ENCODE data around the gene JPH4.
A peak's percentile ranks its signal among the peaks of the same experiment; 100 is the strongest.

JPH4 gene

DNA sequence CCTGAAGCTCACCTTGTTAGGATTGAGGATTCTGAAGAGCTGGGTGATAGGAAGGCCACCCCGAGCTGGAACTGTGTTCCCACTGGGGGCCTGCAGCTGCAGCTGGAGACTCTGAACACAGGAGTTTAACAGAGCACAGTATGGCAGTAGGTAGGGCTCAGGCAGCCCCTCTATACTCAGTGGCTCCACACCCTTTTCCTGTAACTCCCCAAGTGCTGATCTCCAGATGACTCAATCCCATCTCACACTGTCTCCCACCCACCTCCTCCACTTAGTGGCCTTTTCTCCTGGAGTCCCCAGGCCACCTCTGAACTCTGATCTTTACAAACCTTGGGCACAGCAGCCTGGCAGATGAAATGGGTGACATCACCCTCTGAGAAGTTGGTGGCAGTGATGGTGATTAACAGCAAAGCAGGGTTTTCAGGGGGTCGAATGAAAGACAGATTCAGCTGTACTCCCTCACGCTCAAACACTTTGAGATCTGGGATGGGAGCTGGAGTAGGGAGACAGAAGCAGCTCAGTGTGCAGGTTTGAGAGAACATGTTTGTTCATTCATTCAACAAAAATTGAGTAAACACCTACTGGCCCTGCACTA is 18.6 kb downstream of the JPH4 start:
- H3K27ac ChIP-seq: no peak overlapping the region
- TF ChIP-seq, protein P1, sequence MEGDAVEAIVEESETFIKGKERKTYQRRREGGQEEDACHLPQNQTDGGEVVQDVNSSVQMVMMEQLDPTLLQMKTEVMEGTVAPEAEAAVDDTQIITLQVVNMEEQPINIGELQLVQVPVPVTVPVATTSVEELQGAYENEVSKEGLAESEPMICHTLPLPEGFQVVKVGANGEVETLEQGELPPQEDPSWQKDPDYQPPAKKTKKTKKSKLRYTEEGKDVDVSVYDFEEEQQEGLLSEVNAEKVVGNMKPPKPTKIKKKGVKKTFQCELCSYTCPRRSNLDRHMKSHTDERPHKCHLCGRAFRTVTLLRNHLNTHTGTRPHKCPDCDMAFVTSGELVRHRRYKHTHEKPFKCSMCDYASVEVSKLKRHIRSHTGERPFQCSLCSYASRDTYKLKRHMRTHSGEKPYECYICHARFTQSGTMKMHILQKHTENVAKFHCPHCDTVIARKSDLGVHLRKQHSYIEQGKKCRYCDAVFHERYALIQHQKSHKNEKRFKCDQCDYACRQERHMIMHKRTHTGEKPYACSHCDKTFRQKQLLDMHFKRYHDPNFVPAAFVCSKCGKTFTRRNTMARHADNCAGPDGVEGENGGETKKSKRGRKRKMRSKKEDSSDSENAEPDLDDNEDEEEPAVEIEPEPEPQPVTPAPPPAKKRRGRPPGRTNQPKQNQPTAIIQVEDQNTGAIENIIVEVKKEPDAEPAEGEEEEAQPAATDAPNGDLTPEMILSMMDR (conservative IDR thresholded peaks at IDR 0.05): no peak

DNA sequence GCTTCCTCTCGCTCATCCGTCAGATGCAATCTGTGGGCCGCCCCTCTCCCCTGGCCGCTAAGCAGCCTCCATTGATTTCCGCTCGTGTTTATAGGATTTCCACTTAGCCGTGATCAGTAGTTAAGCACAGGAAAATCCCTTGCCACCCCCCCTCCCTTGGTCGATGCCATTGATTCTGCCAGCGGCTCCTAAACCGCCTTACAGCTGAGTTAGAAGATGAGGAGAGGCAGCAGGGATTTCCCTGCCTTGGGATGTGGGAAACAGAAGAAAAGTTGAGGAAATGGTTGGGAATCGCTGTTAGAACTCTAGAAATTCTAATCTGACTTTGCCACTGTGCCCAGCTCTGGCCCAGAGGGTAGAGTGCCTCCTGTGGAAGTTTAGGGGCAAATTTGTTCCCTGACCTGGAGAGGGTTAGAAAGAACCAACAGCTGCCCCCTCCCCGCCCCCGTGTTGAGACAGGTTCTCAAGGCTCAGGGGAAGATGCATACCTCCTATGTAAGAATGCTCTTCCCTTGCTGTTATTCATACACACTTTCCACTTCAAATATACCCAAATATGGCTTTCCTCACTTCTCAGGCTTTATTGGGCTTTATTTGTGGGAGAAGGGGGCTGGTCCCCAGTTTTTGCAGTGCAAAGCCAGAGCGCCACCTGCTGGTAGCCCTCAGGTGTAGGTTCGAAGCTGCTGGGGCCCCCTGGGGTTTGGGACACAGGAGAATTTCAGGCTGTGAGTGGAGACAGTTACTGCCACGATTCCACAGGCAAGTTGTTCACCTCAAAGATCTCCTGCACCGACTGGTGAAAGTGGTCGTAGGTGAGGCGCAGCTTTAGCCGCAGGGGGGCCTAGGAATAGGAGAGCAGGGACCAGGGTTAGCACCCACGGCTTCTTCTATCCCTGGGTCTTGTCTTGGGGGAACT is 19.3 kb downstream of the JPH4 start:
- H3K27ac ChIP-seq: no peak overlapping the region
- TF ChIP-seq, protein P1 (conservative IDR thresholded peaks at IDR 0.05): peak; percentile 89

DNA sequence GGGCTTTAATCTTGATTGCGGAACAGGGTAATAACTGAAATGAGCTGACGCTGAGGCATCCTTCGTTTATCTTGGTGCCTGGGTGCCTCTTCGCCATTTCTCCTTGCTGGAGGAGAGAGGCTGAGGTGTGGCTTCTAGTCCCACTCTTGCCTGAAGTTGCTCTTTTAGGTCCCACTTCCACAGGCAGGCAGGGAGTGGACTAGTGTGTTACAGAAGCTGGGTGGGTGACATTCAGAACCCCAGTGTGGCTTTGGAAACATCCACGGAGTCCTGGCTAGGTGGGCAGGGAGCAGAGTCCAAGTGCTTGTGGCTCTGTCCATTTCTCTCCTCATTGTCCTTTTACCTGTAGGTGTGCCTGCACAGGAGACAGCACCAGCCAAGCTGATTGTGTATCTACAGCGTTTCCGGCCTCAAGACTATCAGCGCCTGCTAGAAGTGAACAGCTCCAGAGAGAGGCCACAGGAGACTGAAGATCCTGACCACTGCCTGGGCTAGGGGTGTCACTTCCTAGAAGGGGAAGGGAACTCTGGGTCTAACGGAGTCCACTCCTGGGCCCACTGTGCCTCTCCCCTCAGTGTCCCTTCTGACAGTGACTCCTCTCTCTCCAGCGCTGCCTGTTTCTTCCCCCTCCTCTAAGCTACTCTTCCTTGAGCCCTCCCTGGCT is 20.1 kb downstream of the JPH4 start:
- TF ChIP-seq, protein P1 (conservative IDR thresholded peaks at IDR 0.05): no peak
- peak overlapping the region; percentile 93; the same call in 1 of the 2 replicates for H3K27ac ChIP-seq

DNA sequence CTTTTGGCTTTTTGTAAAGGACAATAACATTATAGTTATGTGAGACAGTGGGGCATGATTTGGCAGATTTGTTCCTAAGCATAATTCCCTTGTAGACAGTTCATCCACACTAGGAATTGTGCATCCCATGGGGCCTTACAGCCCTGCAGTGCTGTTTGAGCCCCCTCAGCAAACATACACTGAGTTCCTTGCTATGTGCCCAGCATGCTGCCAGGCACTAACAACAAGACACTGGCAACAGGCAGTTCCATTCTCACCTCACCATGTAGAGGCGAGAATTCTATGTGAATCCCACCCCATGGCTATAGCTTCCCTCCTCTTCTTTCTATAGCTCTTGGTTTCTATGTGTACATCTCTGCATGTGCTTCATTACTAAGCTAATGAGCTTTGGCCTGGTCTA is 20.6 kb downstream of the JPH4 start:
- TF ChIP-seq, protein P1 (conservative IDR thresholded peaks at IDR 0.05): no peak
- H3K27ac ChIP-seq: peak overlapping the region; percentile 93; the same call in 1 of the 2 replicates

DNA sequence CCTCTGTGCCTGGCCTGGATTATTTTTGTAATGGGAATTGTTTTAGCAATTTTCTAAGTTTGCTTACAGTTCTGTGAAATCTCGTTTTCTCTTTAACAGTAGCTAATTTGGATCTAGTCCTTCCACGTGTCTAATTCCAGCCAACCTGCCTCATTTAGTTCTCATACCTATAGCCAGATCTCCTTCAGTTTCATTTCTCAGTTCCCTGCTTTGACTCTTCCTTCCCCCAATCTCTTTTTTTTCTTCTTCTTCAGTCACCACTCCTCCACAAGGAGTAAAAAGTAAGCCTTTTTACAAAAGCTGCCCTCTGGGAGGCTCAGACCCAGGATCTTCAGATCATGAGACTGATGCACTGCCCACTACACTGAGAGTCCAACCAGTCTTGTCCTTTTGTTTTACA is 21.1 kb downstream of the JPH4 start:
- peak overlapping the region; percentile 93 for H3K27ac ChIP-seq

DNA sequence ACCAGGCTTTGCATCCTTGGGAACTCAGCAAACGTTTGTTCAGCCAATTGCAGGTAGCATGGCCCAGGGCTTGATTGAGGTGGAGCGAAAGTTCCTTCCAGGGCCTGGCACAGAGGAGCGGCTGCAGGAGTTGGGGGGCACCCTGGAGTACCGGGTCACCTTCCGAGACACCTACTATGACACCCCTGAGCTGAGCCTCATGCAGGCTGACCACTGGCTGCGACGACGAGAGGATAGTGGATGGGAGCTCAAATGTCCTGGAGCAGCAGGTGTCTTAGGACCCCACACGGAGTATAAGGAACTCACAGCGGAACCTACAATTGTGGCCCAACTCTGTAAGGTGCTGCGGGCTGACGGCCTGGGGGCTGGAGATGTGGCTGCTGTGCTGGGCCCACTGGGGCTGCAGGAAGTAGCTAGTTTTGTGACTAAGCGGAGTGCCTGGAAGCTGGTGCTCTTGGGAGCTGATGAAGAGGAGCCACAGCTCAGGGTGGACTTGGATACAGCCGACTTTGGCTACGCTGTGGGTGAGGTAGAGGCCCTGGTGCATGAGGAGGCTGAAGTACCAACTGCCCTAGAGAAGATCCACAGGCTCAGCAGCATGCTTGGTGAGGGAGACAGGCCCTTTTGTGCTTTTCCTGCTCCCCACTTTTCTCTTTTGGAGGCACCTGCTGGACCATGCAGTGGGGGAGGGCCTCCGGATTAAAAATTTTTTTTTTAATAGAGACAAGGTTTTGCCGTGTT is 21.7 kb downstream of the JPH4 start:
- peak overlapping the region; percentile 93 for H3K27ac ChIP-seq
- TF ChIP-seq, protein P1 (conservative IDR thresholded peaks at IDR 0.05): no peak

More for the DNA sequence above, 21.1 kb downstream of the JPH4 start:
- TF ChIP-seq, protein P1 (conservative IDR thresholded peaks at IDR 0.05): no peak
